H1 (cell line): Measurements from ENCODE around the gene NEK4. TPM values are rescaled to one million over a fixed set of nuclear protein-coding genes. Genes with fewer than 3 reads are reported as not detected.

Source experiments
- CTCF ChIA-PET: fragments of 300-600 bp; sonication (Branson Sonifier 250); formaldehyde crosslinking; loops from one replicate; lab custom pipeline; 2021; ENCODE audit not compliant: partially characterized antibody; lab: Charles Lee
- POLR2A ChIA-PET: fragments of 300-600 bp; sonication (Branson Sonifier 250); formaldehyde crosslinking; loops from one replicate; lab custom pipeline; 2021; ENCODE audit warnings: inconsistent platforms; ENCODE audit not compliant: partially characterized antibody; lab: Charles Lee
- DNase-seq, 2 experiments: peaks; one replicate each; pipeline versions ENCODE4 v3.0.0 to v3.0.0-alpha.2; 2010 to 2022; ENCODE audit warnings: low spot score in 2 of 2, low read depth in 1 of 2, mixed read lengths in 1 of 2
- FAIRE-seq: peaks from 2 replicates; lab custom pipeline; 2011; peaks lifted over from hg19 to GRCh38; lab: Jason Lieb, UNC
- H2AFZ ChIP-seq: 2 replicates; pipeline ENCODE4 v1.8.1; 2012; ENCODE audit warnings: low read length, inconsistent platforms
- H2AK5ac ChIP-seq: 2 replicates; pipeline ENCODE4 v1.6.1; 2013; ENCODE audit warnings: low read depth, low read length
- H2BK120ac ChIP-seq: replicated peaks from 2 replicates; pipeline ENCODE3; 2013; ENCODE audit warnings: low read depth, low read length, inconsistent platforms
- H2BK12ac ChIP-seq: 2 replicates; pipeline ENCODE4 v1.6.1; 2013; ENCODE audit warnings: low read depth, low read length
- H2BK15ac ChIP-seq: 2 replicates; pipeline ENCODE4 v1.6.1; 2013; ENCODE audit warnings: low read length
- H2BK20ac ChIP-seq: 2 replicates; pipeline ENCODE4 v1.6.1; 2013; ENCODE audit warnings: low read length
- H2BK5ac ChIP-seq: 2 replicates; pipeline ENCODE4 v1.6.1; 2013; ENCODE audit warnings: low read depth, low read length
- H3K14ac ChIP-seq: 2 replicates; pipeline ENCODE4 v1.6.1; 2013; ENCODE audit warnings: inconsistent platforms; ENCODE audit not compliant: insufficient read length
- H3K18ac ChIP-seq: 2 replicates; pipeline ENCODE4 v1.6.1; 2013; ENCODE audit warnings: low read length; ENCODE audit errors: extremely low read depth
- H3K23ac ChIP-seq: 2 replicates; pipeline ENCODE4 v1.6.1; 2013; ENCODE audit warnings: inconsistent platforms; ENCODE audit not compliant: insufficient read length
- H3K23me2 ChIP-seq: 2 replicates; pipeline ENCODE4 v1.6.1; 2013; ENCODE audit warnings: low read depth, low read length
- H3K27ac ChIP-seq: 2 replicates; pipeline ENCODE4 v1.6.1; 2011; ENCODE audit warnings: low read depth, low read length, inconsistent platforms
- H3K27me3 ChIP-seq, 4 experiments: replicated peaks in 1 of 4; 1 replicate in 1 of 4; 2 replicates in 3 of 4; pipeline versions ENCODE4 v1.6.1 to v1.8.1; 2011 to 2013; ENCODE audit warnings: low read length in 3 of 4, mild to moderate bottlenecking in 3 of 4, inconsistent platforms in 2 of 4, mixed read lengths in 2 of 4, moderate library complexity in 1 of 4; ENCODE audit not compliant: control insufficient read depth in 3 of 4, insufficient read depth in 3 of 4; ENCODE audit errors: extremely low read depth in 1 of 4
- H3K36me3 ChIP-seq, 4 experiments: 2 replicates each; pipeline versions ENCODE4 v1.6.1 to v1.8.1; 2011 to 2013; ENCODE audit warnings: mild to moderate bottlenecking in 4 of 4, low read length in 3 of 4, moderate library complexity in 2 of 4, control low read depth in 1 of 4, inconsistent platforms in 1 of 4; ENCODE audit not compliant: insufficient read depth in 4 of 4, control insufficient read depth in 2 of 4
- H3K4ac ChIP-seq: replicated peaks from 2 replicates; pipeline ENCODE3; 2013; ENCODE audit warnings: low read length, low read depth, mixed read lengths, inconsistent platforms; ENCODE audit not compliant: insufficient read length
- H3K4me1 ChIP-seq, 4 experiments: replicated peaks in 1 of 4; 1 replicate in 1 of 4; 2 replicates in 3 of 4; pipeline versions ENCODE4 v1.6.1 to v1.8.1; 2011 to 2013; ENCODE audit warnings: low read length in 3 of 4, inconsistent platforms in 2 of 4, mixed read lengths in 1 of 4; ENCODE audit not compliant: insufficient read depth in 4 of 4, control insufficient read depth in 3 of 4
- H3K4me2 ChIP-seq, 2 experiments: 2 replicates each; pipeline versions ENCODE4 v1.6.1 to v1.8.1; 2011 to 2013; ENCODE audit warnings: low read depth in 2 of 2, low read length in 2 of 2, control low read depth in 1 of 2, inconsistent platforms in 1 of 2, mild to moderate bottlenecking in 1 of 2; ENCODE audit not compliant: insufficient read depth in 1 of 2
- H3K4me3 ChIP-seq, 4 experiments: fragments of 200-600, 300-600 bp in 1 of 4; sonication (generic), shearing (Covaris generic), sonication (Bioruptor Twin) in 1 of 4; 2 replicates each; pipeline versions ENCODE4 v1.5.1 to v1.8.1; 2011 to 2016; ENCODE audit warnings: low read length in 4 of 4, low read depth in 3 of 4, control low read depth in 2 of 4, inconsistent platforms in 2 of 4, mild to moderate bottlenecking in 2 of 4, mixed read lengths in 1 of 4, moderate library complexity in 1 of 4; ENCODE audit not compliant: insufficient read depth in 2 of 4; ENCODE audit errors: extremely low read depth in 1 of 4
- H3K56ac ChIP-seq: replicated peaks from 2 replicates; pipeline ENCODE3; 2013; ENCODE audit warnings: low read depth, mild to moderate bottlenecking, mixed read lengths, low read length, inconsistent platforms; ENCODE audit not compliant: insufficient read length
- H3K79me1 ChIP-seq: 2 replicates; pipeline ENCODE4 v1.6.1; 2013; ENCODE audit warnings: low read depth, low read length, control low read depth
- H3K79me2 ChIP-seq, 2 experiments: 2 replicates each; pipeline versions ENCODE4 v1.6.1 to v1.8.1; 2012 to 2013; ENCODE audit warnings: low read length in 2 of 2, mild to moderate bottlenecking in 2 of 2, inconsistent platforms in 1 of 2; ENCODE audit not compliant: insufficient read depth in 2 of 2, control insufficient read depth in 1 of 2
- H3K9ac ChIP-seq, 4 experiments: replicated peaks in 1 of 4; 1 replicate in 1 of 4; 2 replicates in 3 of 4; pipeline versions ENCODE4 v1.6.1 to v1.8.1; 2011 to 2013; ENCODE audit warnings: low read depth in 3 of 4, low read length in 3 of 4, control low read depth in 2 of 4, mild to moderate bottlenecking in 2 of 4, moderate library complexity in 2 of 4, inconsistent platforms in 1 of 4; ENCODE audit errors: extremely low read depth in 1 of 4
- H3K9me3 ChIP-seq, 2 experiments: 2 replicates each; pipeline versions ENCODE4 v1.6.1 to v1.8.1; 2012 to 2013; ENCODE audit warnings: mild to moderate bottlenecking in 2 of 2, moderate library complexity in 2 of 2, control low read depth in 1 of 2, inconsistent platforms in 1 of 2, low read depth in 1 of 2, low read length in 1 of 2, mixed read lengths in 1 of 2; ENCODE audit not compliant: insufficient read depth in 2 of 2
- H4K20me1 ChIP-seq, 2 experiments: replicated peaks in 1 of 2; 2 replicates each; pipeline versions ENCODE3 to v1.8.1; 2011 to 2013; ENCODE audit warnings: inconsistent platforms in 2 of 2, low read length in 2 of 2, mild to moderate bottlenecking in 1 of 2; ENCODE audit not compliant: insufficient read depth in 2 of 2, control insufficient read depth in 1 of 2
- H4K5ac ChIP-seq: 2 replicates; pipeline ENCODE4 v1.6.1; 2013; ENCODE audit warnings: low read length, low read depth, mixed read lengths, inconsistent platforms; ENCODE audit not compliant: insufficient read length
- H4K8ac ChIP-seq: 2 replicates; pipeline ENCODE4 v1.8.0; 2013; ENCODE audit warnings: mild to moderate bottlenecking, moderate library complexity, low read length, inconsistent platforms; ENCODE audit not compliant: insufficient read depth; ENCODE audit errors: extremely low read depth
- H4K91ac ChIP-seq: replicated peaks from 2 replicates; pipeline ENCODE3; 2013; ENCODE audit warnings: low read length, mixed read lengths, inconsistent platforms; ENCODE audit not compliant: insufficient read length
- JUND ChIP-seq: IDR thresholded peaks from 2 replicates; pipeline ENCODE4 v1.6.1; 2011; ENCODE audit warnings: mild to moderate bottlenecking, improper control_type of control experiment, low read length
- KDM4A ChIP-seq: IDR thresholded peaks from one replicate; pipeline ENCODE4 v1.7.1; 2012; ENCODE audit warnings: low read depth, mild to moderate bottlenecking, moderate library complexity, low read length, inconsistent platforms; ENCODE audit not compliant: severe bottlenecking
- POU5F1 ChIP-seq: IDR thresholded peaks from 2 replicates; pipeline ENCODE4 v1.6.1; 2011; ENCODE audit warnings: low read depth, mild to moderate bottlenecking, low read length, moderate library complexity
- RNF2 ChIP-seq: fragments of 200-900, 300-1000 bp; sonication (generic); IDR thresholded peaks from 2 replicates; pipeline ENCODE4 v1.7.1; 2016; ENCODE audit warnings: borderline replicate concordance, low read depth, mild to moderate bottlenecking, antibody characterized with exemption, low read length; ENCODE audit not compliant: poor library complexity, severe bottlenecking; ENCODE audit errors: missing control alignments
- TAF1 ChIP-seq: IDR thresholded peaks from 2 replicates; pipeline ENCODE4 v1.6.1; 2011; ENCODE audit warnings: mild to moderate bottlenecking, low read depth, low read length
- WGBS, 2 experiments: shearing (Covaris generic) in 1 of 2; methylation state at CpG; one replicate each; pipeline versions ENCODE4 v1.1.6 to v1.1.7; 2013 to 2015; ENCODE audit warnings: low lambda C conversion rate in 2 of 2, mixed read lengths in 2 of 2, inconsistent platforms in 1 of 2, low coverage in 1 of 2, missing lambda C conversion rate in 1 of 2; ENCODE audit not compliant: insufficient replicate concordance in 2 of 2, insufficient coverage in 1 of 2, insufficient read length in 1 of 2; ENCODE audit errors: extremely low coverage in 1 of 2, missing lambda C conversion rate in 1 of 2; 5-methylcytosine and 5-hydroxymethylcytosine counted together
- polyA plus RNA-seq, 7 experiments: library from polyadenylated mRNA; depleted of rRNA in 3 of 7; stranded (reverse) in 5 of 7; unstranded in 2 of 7; fragments of >200 nt in 5 of 7; fragments of 200-250 nt in 2 of 7; gene quantifications; 1 replicate in 5 of 7; 2 replicates in 1 of 7; 4 replicates in 1 of 7; pipeline versions ENCODE4 v1.2.1 to v1.2.3, GENCODE V29; 2011 to 2013; ENCODE audit warnings: missing spikeins in 2 of 7, mixed read lengths in 2 of 7
- total RNA-seq: library from RNA; stranded (reverse); fragmentation: NEBNext Ultra II Directional; extraction: Animal tissue kit (Norgen Biotek cat#: 25700); gene quantifications from 2 replicates; pipeline ENCODE4 v1.2.1, GENCODE V29; 2021

The NEK4 gene
- total and polyA plus RNA-seq, 2 of the 8 experiments (the other 6 are each of a cell fraction or from before 2014, with no cell fraction given): 7.5 to 40.0 TPM

GRCh38 chr3:52774901-52775864, 4.4 kb upstream of the NEK4 start:
- Histone ChIP-seq H4K8ac (no peak overlapping the region), H4K5ac (no peak overlapping the region), H3K79me1 (no peaks in the 10 kb centered on the region), H3K79me2 (no peaks in the 10 kb centered on the region), H3K4me3 (no peak overlapping the region), H2BK12ac (no peak overlapping the region), H3K4ac (no peak overlapping the region), H3K4me1 (no peaks in the 10 kb centered on the region), H3K9ac (no peak overlapping the region), H3K23me2 (peaks cover 4% of the 10 kb centered on the region), H3K27me3 (no peaks in the 10 kb centered on the region; a peak in 1 of 7 replicates), H3K23ac (no peak overlapping the region), H3K9me3 (no peaks in the 10 kb centered on the region), H3K14ac (no peak overlapping the region), H2BK120ac (no peak overlapping the region), H3K4me2 (no peak overlapping the region), H3K56ac (no peak overlapping the region), H4K20me1 (no peaks in the 10 kb centered on the region), H2BK5ac (no peak overlapping the region), H3K18ac (no peak overlapping the region), H2AK5ac (no peak overlapping the region), H2BK20ac (no peak overlapping the region), H2AFZ (no peak overlapping the region), H3K27ac (no peak overlapping the region), H3K36me3 (no peaks in the 10 kb centered on the region), H4K91ac (no peak overlapping the region), H2BK15ac (no peak overlapping the region)
- no peak for TF ChIP-seq JUND
- TF ChIP-seq KDM4A: no peak
- TF ChIP-seq TAF1: no peak
- no peak for TF ChIP-seq RNF2
- TF ChIP-seq POU5F1: no peak
- POLR2A ChIA-PET: no interaction called here
- CTCF ChIA-PET: interaction anchor here (0.7 to 4.7 kb wide), 8 partner anchors 10 to 45 kb away, joined by 3 to 28 read pairs (median 4); no protein-coding TSS in a partner anchor
- WGBS, 2 experiments: 82% methylated on average over 6 of the region's 6 CpGs; no CpG with 5 or more reads in 1 of the 2 experiments
- DNase-seq (no peak), FAIRE-seq (no peak)
